Keratinocyte (primary cell): ENCODE results near the gene TUBB6.
A peak's percentile ranks its signal among the peaks of the same experiment; 100 is the strongest.

Source experiments
- EZH2 ChIP-seq: IDR thresholded peaks from one replicate; pipeline ENCODE4 v1.6.1; 2012; ENCODE audit warnings: inconsistent platforms, mild to moderate bottlenecking, low read length, moderate library complexity
- TF ChIP-seq, protein P1 (sequence below), 3 experiments: IDR thresholded peaks in 1 of 3; conservative IDR thresholded peaks in 1 of 3; optimal IDR thresholded peaks in 1 of 3; 2 replicates in 2 of 3; 3 replicates in 1 of 3; pipeline versions ENCODE3 to v1.5.1; 2011; ENCODE audit warnings: low read length in 3 of 3, mild to moderate bottlenecking in 3 of 3, moderate library complexity in 2 of 3, control low read depth in 1 of 3, inconsistent platforms in 1 of 3; ENCODE audit not compliant: insufficient read depth in 2 of 3; ENCODE audit errors: extremely low read depth in 1 of 3

DNA sequence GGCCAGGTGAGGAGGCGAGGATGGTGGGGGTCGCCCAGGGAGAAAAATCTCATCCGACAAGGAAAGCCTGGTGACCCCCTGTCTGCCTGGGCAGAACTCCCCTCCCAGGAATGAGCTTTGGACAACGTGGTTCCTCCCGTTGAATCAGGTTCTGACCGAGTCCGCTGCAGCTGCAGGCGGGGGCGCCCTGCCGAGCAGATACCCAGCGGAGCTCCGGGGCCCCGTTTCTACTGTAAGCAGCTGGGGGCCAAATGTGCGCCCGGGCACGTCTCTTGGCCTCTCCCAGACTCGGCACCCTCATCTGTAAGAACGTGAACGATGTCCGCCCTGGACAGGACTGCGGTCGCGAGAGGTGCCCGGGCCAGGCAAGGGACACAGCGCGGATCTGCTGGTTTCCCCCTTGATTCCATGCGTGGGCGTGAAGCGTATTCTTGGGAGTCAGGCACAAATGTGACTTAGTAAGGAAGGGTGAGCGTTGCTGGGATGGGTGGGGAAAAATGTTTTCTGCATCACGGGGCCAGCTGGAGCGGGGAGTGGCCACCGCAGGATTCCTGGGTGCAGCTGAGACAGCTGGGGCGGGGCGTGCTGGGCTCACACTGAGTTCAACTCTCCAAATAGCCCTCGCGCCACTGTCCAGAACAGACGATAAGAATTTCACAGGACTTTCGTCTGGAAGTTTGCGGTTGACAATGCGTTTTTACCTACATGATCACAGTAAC lies 20.2 kb upstream of the TUBB6 start:
- TF ChIP-seq, protein P1, sequence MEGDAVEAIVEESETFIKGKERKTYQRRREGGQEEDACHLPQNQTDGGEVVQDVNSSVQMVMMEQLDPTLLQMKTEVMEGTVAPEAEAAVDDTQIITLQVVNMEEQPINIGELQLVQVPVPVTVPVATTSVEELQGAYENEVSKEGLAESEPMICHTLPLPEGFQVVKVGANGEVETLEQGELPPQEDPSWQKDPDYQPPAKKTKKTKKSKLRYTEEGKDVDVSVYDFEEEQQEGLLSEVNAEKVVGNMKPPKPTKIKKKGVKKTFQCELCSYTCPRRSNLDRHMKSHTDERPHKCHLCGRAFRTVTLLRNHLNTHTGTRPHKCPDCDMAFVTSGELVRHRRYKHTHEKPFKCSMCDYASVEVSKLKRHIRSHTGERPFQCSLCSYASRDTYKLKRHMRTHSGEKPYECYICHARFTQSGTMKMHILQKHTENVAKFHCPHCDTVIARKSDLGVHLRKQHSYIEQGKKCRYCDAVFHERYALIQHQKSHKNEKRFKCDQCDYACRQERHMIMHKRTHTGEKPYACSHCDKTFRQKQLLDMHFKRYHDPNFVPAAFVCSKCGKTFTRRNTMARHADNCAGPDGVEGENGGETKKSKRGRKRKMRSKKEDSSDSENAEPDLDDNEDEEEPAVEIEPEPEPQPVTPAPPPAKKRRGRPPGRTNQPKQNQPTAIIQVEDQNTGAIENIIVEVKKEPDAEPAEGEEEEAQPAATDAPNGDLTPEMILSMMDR (optimal IDR thresholded peaks at IDR 0.05 in 1 of 3, IDR thresholded peaks at IDR 0.05 in 1 of 3, conservative IDR thresholded peaks at IDR 0.05 in 1 of 3; ENCODE audit: extremely low read depth in 1 of 3, insufficient read depth in 2 of 3, low read length in 3 of 3), result peak in 1 of 3 experiments; percentile 35
- TF ChIP-seq EZH2, result no peak
